Large intestine (tissue), 12 donors: ENCODE data around the gene NIFK. TPM values are rescaled to one million over a fixed set of nuclear protein-coding genes. Genes with fewer than 3 reads are reported as not detected.
A peak's percentile ranks its signal among the peaks of the same experiment; 100 is the strongest.

Source experiments
- DNase-seq, 2 donors: peaks; one replicate each; pipeline versions ENCODE4 v3.0.0 to v3.0.0-alpha.2; 2013
- H3K27ac ChIP-seq: one replicate; pipeline ENCODE4 v1.5.1; 2013; ENCODE audit warnings: low read length
- H3K27me3 ChIP-seq: 2 replicates; pipeline ENCODE4 v1.6.1; 2013; ENCODE audit warnings: low read length; ENCODE audit not compliant: control insufficient read depth, insufficient read depth
- H3K36me3 ChIP-seq: 2 replicates; pipeline ENCODE4 v1.6.1; 2013; ENCODE audit warnings: low read length; ENCODE audit not compliant: control insufficient read depth, insufficient read depth
- H3K4me1 ChIP-seq: one replicate; pipeline ENCODE4 v1.6.1; 2013; ENCODE audit warnings: low read length; ENCODE audit not compliant: control insufficient read depth, insufficient read depth
- H3K4me3 ChIP-seq: one replicate; pipeline ENCODE4 v1.5.1; 2013; ENCODE audit warnings: low read length
- H3K9me3 ChIP-seq: one replicate; pipeline ENCODE4 v1.6.1; 2013; ENCODE audit warnings: mild to moderate bottlenecking, low read depth, low read length, moderate library complexity; ENCODE audit not compliant: control insufficient read depth
- WGBS: methylation state at CpG from one replicate; pipeline ENCODE4 v1.1.5; 2013; ENCODE audit warnings: low lambda C conversion rate; ENCODE audit not compliant: insufficient coverage; 5-methylcytosine and 5-hydroxymethylcytosine counted together
- long read RNA-seq, 11 donors: transcript quantifications; one replicate each; lab custom pipeline, GENCODE V29; 2026
- polyA plus RNA-seq: library from polyadenylated mRNA; unstranded; fragments of 120-200 nt; gene quantifications from one replicate; pipeline ENCODE4 v1.2.1, GENCODE V29; 2013

The NIFK gene
- polyA plus RNA-seq: 64.4 TPM
- long read RNA-seq, donor 1, transcript NIFK-201 (7 exons, 1,734 nt): major isoform, 13 of 18 reads
- long read RNA-seq, donor 1, partial matches to known transcripts: 0 of 18 reads
- long read RNA-seq, donor 1, other reads (novel, unspliced or antisense): 0 of 18 reads
- long read RNA-seq, donor 2, transcript NIFK-205 (4 exons, 1,096 nt): minor isoform, 10 of 45 reads
- long read RNA-seq, donor 2, transcript NIFK-201 (7 exons, 1,734 nt): major isoform, 31 of 45 reads
- long read RNA-seq, donor 2, partial matches to known transcripts: 0 of 45 reads
- long read RNA-seq, donor 2, other reads (novel, unspliced or antisense): 0 of 45 reads
- long read RNA-seq, donor 3: 0 reads
- long read RNA-seq, donor 4, partial matches to known transcripts: 0 of 3 reads
- long read RNA-seq, donor 4, other reads (novel, unspliced or antisense): 0 of 3 reads
- long read RNA-seq, donor 5, transcript NIFK-201 (7 exons, 1,734 nt): major isoform, 12 of 17 reads
- long read RNA-seq, donor 5, partial matches to known transcripts: 0 of 17 reads
- long read RNA-seq, donor 5, other reads (novel, unspliced or antisense): 0 of 17 reads
- long read RNA-seq, donor 6, transcript NIFK-201 (7 exons, 1,734 nt): minor isoform, 13 of 32 reads
- long read RNA-seq, donor 6, transcript NIFK-205 (4 exons, 1,096 nt): major isoform, 16 of 32 reads
- long read RNA-seq, donor 6, partial matches to known transcripts: 0 of 32 reads
- long read RNA-seq, donor 6, other reads (novel, unspliced or antisense): 0 of 32 reads
- long read RNA-seq, donor 7, transcript NIFK-201 (7 exons, 1,734 nt): major isoform, 10 of 19 reads
- long read RNA-seq, donor 7, transcript NIFK-205 (4 exons, 1,096 nt): minor isoform, 8 of 19 reads
- long read RNA-seq, donor 7, partial matches to known transcripts: 0 of 19 reads
- long read RNA-seq, donor 7, other reads (novel, unspliced or antisense): 0 of 19 reads
- long read RNA-seq, donor 8, transcript NIFK-205 (4 exons, 1,096 nt): minor isoform, 7 of 36 reads
- long read RNA-seq, donor 8, transcript NIFK-201 (7 exons, 1,734 nt): major isoform, 22 of 36 reads
- long read RNA-seq, donor 8, partial matches to known transcripts: 0 of 36 reads
- long read RNA-seq, donor 8, other reads (novel, unspliced or antisense): 0 of 36 reads
- long read RNA-seq, donor 9, transcript NIFK-205 (4 exons, 1,096 nt): minor isoform, 11 of 57 reads
- long read RNA-seq, donor 9, transcript NIFK-201 (7 exons, 1,734 nt): major isoform, 29 of 57 reads
- long read RNA-seq, donor 9, partial matches to known transcripts: 13 of 57 reads
- long read RNA-seq, donor 9, other reads (novel, unspliced or antisense): 0 of 57 reads
- long read RNA-seq, donor 10, transcript NIFK-201 (7 exons, 1,734 nt): major isoform, 41 of 49 reads
- long read RNA-seq, donor 10, transcript NIFK-205 (4 exons, 1,096 nt): minor isoform, 6 of 49 reads
- long read RNA-seq, donor 10, partial matches to known transcripts: 0 of 49 reads
- long read RNA-seq, donor 10, other reads (novel, unspliced or antisense): 0 of 49 reads
- long read RNA-seq, donor 11, transcript NIFK-201 (7 exons, 1,734 nt): major isoform, 18 of 24 reads
- long read RNA-seq, donor 11, transcript NIFK-205 (4 exons, 1,096 nt): minor isoform, 5 of 24 reads
- long read RNA-seq, donor 11, partial matches to known transcripts: 0 of 24 reads
- long read RNA-seq, donor 11, other reads (novel, unspliced or antisense): 0 of 24 reads

DNA sequence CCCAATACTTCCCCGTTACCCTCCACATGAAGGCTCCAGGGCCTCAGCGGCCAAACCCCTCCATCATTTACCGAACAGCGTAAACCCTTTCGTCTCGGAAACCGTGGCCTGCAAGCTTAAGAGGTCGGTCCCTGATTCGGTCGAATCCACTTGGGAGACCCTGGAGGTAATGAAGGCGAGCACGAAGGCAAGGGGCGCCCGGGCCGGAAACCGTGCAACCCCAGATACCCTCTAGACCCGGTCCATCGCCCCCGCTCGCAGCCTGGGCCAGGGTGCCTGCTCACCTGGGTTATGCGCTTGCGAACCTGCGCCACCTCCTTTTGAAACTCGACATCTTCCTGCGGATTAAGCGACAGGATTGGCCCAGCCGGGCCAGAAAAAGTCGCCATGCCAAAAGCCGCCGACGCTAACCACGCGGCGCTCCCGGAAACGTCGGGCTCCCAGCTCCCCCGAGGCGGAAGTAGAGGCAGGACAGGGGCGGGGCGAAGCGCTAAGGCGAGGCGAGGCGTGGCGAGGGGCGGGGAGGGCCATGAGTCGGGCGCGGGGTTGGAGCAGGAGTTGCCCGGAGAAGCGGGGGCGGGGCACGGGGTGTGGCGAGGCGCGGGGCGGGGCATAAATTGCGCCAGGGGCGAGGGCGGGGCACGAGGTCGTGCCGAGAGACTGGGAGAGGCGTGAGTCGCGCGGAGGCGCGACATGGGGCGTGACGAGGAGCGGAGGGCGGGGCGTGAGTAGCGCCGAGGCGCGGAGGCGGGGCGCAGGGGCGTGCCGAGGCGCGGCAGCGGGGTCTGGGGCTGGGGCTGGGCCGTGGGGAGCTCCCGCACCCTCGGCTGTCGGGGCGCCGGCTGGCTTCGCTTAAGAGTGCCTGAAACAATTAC lies at the start of gene NIFK:
TSS of gene NIFK (minus strand) at position 414 of the 875 bp plus-strand sequence. CDS start at position 389, 25 bp downstream.
- no CpG with 5 or more reads among the region's 93 CpGs for WGBS
- H3K27ac ChIP-seq: peak within 1 kb of the TSS; percentile 64
- no peaks in the 10 kb centered on the region for H3K27me3 ChIP-seq
- H3K4me3 ChIP-seq: peak within 1 kb of the TSS; percentile 92
- peaks cover 5% of the 10 kb centered on the region for H3K9me3 ChIP-seq
- DNase-seq: peak; percentile 96 to 97
- no peaks in the 10 kb centered on the region for H3K4me1 ChIP-seq
- peaks cover 13% of the 10 kb centered on the region for H3K36me3 ChIP-seq

DNA sequence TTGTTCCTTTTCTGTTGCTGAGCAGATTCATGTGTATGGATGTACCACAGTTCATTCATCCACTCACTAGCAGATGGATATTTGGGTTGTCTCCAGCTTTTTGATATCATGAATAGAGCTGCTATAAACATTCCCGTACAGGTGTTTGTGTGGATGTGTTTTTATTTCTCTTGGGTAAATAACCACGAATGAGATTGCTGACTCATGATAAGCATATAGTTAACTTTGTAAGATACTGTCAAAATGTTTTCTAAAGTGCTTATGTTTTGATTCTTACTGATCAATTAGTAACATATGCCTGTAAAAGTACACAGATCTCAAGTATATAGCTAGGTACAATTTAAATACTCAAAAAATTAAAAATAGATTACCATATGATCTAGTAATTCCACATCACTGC lies 46.5 kb upstream of the NIFK start:
- DNase-seq: no peak
- 83% methylated on average over 1 of the region's 2 CpGs for WGBS

DNA sequence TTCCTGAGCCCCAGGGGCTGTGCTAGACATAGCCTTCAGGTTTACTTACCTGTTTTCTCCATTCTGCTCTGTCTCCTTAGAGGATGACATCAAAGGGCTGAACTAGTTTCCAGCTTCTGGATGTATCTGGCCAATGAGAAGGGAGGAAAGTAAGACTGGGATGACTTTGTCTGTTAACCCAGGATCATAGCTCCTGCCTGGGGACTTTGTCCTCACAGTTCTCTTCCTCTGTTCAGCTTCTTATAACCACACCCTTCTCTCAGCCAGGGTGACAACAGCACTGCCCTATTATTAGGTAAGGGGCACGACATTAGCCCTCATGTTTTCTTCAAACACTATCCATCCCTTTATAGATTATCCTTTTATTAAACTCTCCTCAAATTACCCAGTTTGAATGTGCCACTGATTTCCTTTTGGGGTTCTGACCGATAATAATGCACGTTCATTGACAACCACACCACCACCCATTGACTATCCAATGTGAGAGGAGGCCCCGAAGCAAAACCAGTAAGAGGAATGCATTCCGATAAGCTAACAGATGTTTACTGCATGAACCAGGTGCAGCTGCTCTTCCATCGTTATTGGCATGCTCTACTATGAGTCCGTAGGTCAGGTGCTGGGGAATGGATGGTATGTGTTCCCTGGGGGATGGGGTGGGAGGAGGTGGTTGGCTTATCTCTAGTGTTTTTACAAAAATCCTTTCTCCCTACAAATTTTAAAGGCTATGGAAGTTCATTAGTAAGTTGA lies 42.2 kb upstream of the NIFK start:
- WGBS: no CpG with 5 or more reads among the region's 7 CpGs
- no peak overlapping the region for H3K4me3 ChIP-seq
- H3K9me3 ChIP-seq: no peaks in the 10 kb centered on the region
- no peaks in the 10 kb centered on the region for H3K36me3 ChIP-seq
- DNase-seq: peak; percentile 52 to 75
- peaks cover 15% of the 10 kb centered on the region for H3K4me1 ChIP-seq
- H3K27me3 ChIP-seq: peaks cover 2% of the 10 kb centered on the region
- peak overlapping the region; percentile 60 for H3K27ac ChIP-seq

More for the DNA sequence above, 46.5 kb upstream of the NIFK start:
- Histone ChIP-seq H3K27ac (no peak overlapping the region), H3K27me3 (peaks cover 5% of the 10 kb centered on the region), H3K4me3 (no peak overlapping the region), H3K4me1 (peaks cover 10% of the 10 kb centered on the region), H3K36me3 (no peaks in the 10 kb centered on the region), H3K9me3 (no peaks in the 10 kb centered on the region)

DNA sequence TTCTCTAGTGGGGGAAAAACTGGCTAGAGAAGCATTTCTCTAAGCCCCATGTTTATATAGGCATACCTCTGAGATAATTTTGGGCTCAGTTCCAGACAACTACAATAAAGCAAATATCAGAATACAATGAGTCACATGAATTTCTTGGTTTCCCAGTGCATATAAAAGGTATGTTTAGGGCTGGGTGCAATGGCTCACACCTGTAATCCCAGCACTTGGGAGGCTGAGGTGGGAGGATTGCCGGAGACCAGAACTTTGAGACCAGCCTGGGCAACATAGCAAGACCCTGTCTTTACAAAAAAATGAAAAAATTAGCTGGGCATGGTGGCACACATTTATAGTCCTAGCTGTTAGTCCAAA lies 41.0 kb upstream of the NIFK start:
- WGBS: no CpG with 5 or more reads among the region's 1 CpG
- DNase-seq: peak in 1 of 2 donors; percentile 28
- no peak overlapping the region for H3K27ac ChIP-seq
- no peaks in the 10 kb centered on the region for H3K9me3 ChIP-seq
- no peak overlapping the region for H3K4me3 ChIP-seq
- H3K36me3 ChIP-seq: no peaks in the 10 kb centered on the region
- peaks cover 15% of the 10 kb centered on the region for H3K4me1 ChIP-seq
- H3K27me3 ChIP-seq: peaks cover 2% of the 10 kb centered on the region

DNA sequence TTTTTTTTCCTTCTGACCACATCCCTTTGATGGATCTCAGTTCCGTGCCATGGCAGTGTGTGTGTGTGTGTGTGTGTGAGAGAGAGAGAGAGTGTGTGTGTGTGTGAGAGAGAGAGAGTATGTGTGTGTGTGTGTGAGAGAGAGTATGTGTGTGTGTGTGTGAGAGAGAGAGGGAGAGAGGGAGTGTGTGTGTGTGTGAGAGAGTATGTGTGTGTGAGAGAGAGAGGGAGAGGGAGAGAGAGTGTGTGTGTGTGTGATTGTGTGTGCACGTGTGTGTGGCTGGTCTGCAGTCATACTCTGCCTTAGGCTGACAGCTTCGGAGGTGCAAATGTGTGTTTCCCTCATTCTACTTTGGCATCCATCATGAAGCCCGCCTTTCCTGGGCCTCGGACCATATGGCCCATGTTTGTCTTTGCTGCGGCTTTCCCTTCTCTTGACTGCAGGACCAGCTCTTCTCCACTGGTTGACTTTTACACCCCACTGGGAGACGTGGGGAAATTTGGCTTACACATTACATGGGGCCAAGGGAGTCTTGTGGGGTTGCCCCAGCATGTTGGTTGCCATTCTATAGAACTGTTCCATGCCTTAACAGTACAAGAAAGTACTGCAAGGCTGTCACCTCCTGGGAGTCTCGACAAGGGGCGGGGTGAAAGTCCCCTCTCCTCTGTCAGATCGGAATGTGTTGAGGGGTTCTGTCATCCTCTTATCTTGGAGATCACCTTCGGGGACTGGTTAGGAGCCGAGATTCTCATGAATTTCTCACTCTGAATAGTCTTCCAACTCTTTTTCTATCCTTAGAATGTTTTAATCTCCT lies 40.4 kb upstream of the NIFK start:
- Histone ChIP-seq H3K36me3 (no peaks in the 10 kb centered on the region), H3K27ac (no peak overlapping the region), H3K9me3 (no peaks in the 10 kb centered on the region), H3K4me1 (peaks cover 17% of the 10 kb centered on the region), H3K4me3 (no peak overlapping the region), H3K27me3 (peaks cover 2% of the 10 kb centered on the region)
- no CpG with 5 or more reads among the region's 12 CpGs for WGBS
- DNase-seq: peak in 1 of 2 donors; percentile 5

DNA sequence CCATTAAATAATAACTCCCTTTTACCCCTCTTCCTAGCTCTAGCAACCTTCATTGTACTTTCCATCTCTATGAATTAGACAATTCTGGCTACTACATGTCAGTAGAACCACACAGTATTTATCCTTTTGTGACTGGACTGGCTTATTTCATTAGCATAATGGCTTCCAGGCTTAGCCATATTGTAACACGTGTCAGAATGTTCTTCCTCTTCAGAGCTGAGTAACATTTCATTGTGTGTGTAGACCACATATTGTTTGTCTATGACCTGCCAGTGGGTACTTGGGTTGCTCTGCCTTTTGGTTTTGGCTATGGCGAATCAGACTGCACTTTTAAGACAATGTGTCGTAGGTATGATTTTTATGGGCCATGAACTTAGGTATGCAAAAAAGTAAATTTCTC lies 39.7 kb upstream of the NIFK start:
- Histone ChIP-seq H3K36me3 (no peaks in the 10 kb centered on the region), H3K27ac (no peak overlapping the region), H3K4me1 (peaks cover 17% of the 10 kb centered on the region), H3K9me3 (no peaks in the 10 kb centered on the region), H3K27me3 (no peaks in the 10 kb centered on the region), H3K4me3 (no peak overlapping the region)
- no CpG with 5 or more reads among the region's 3 CpGs for WGBS
- DNase-seq: no peak

DNA sequence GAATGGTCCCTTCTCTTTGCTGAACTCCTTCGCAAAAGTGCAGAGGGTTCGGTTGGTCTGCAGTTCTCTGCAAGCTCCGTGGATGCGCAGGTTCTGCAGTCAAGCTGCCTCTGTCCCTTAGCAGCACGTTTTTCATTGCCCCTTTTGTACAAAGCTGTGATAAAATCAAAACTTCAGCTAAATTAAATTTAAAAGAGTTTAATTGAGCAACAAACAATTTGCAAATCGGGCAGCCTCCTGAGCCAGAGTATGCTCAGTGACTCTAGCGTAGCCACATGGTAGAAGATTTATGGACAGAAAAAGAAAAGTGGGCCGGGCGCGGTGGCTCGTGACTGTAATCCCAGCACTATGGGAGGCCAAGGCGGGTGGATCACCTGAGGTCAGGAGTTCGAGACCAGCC lies 37.6 kb upstream of the NIFK start:
- no peak for DNase-seq
- no CpG with 5 or more reads among the region's 13 CpGs for WGBS
- H3K27ac ChIP-seq: no peak overlapping the region

More for the DNA sequence above, 37.6 kb upstream of the NIFK start:
- Histone ChIP-seq H3K9me3 (no peaks in the 10 kb centered on the region), H3K4me3 (no peak overlapping the region), H3K27me3 (no peaks in the 10 kb centered on the region), H3K4me1 (peaks cover 17% of the 10 kb centered on the region), H3K36me3 (peaks cover 2% of the 10 kb centered on the region)
